Activated CD8-positive, alpha-beta memory T cell treated with anti-CD3 and anti-CD28 coated beads, Interleukin-2, amount 50 U/mL, for 24 hours (primary cell): Measurements from ENCODE around the gene TNFAIP2.
"Not testable (repeated sequence)": the region's sequence is repeated elsewhere in the genome, so short reads cannot be mapped to it uniquely, and the experiment has no call there.

Experiments
- DNase-seq: peaks from one replicate; pipeline ENCODE4 v3.0.0-alpha.2; 2020; ENCODE audit errors: extremely low read depth

The TNFAIP2 gene

GRCh38 chr14:103107455-103107854, 15.8 kb upstream of the TNFAIP2 start:
- DNase-seq, result no peak

- no peak for DNase-seq
These were observed 15.1 kb upstream of the TNFAIP2 start for GRCh38 chr14:103107941-103108748.

GRCh38 chr14:103108749-103109207, 14.5 kb upstream of the TNFAIP2 start:
- no peak for DNase-seq

DNA sequence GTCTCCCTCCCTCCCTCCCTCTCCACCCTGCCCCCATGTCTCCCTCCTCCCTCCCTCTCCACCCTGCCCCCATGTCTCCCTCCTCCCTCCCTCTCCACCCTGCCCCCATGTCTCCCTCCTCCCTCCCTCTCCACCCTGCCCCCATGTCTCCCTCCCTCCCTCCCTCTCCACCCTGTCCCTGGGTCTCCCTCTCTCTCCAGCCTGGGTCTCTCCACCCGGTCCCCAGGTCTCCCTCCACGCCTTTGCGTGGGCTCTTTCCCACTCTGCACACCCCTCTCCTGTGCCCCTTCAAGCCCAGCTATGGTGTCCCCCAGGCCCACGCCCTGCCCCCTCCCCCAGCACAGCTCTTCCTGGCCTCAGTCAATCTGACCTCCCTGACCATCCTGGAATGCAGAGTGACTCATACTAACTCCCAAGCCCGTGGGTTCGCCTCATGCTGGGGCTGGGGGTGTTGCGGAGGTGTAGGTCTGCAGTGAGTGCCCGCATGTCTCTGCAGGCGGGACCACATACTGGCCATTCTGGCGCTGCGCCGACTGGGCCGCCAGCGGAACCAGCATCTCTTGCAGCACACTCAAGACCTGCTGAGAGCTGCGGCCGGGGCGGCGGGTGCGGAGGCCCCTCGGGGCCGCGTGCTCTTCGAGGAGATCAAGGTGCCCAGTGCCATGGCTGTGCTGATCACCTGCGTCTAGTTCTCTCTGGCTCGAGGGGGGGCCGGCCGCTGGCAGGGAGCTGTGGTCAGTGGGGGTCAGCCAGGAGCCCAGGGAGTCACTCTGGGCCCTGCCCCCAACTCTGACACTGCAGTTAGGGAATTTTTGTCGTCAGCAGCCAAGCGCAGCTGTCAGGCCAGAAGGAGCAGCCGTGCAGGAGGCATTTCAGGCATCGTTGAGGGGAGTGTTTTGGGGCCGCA, 13.5 kb upstream of the TNFAIP2 start:
- no peak for DNase-seq

DNA sequence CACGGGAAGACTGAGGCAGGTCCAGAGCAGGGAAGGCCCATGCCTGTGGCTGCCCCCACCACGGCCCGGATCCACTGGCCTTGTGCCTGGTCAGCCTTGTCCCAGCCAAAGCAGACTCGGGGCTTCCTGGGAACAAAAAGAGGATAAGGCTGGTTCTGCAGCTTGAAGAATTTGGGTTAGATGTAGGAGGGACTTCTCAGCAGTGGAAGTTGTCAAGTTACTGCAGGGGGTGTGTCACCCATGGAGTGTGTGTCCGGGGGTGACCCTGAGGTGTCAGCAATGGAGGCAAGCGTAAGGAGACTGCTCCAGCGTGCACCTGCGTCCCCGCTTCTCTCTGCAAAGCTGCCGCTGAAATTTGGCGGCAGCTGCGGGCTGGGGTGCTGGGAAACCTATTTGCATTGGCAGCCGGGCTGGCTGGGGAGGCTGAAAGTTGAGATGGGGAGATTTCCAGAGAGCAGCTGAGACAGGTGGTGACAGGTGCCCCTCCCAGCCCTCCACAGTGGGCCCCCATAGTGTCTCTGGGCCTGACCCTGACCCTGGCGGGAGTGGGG, 12.5 kb upstream of the TNFAIP2 start:
- DNase-seq, result no peak

DNA sequence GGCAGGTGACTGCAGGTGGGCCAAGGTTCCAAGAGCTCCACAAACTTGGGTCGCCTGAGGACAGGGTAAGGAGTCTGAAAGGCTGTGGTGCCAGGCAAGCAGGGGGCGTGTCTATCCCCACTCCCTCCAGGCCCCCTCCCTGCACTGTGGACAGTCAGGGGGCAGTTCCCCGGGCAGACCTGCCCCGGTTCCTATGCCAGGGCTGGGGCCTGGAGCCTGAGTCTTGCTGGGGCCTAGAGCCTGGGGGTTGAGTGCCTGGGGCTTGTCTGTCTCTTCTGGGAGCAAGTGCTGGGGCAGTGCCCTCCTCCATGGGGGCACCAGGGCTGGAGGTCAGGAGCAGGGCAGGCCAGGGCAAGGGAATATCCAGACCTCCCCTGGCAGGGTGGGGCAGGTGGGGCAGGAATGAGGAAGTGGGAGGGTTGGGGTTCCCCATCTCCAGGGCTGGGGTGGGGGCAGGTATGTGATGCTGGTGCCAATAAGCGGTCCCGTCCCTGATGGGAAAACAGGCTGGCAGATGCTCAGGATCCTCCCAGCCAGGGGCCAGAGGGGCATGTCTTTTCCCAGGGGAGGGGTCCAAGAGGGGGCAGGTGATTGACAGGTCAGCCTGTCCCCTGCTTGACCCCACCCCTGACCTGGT, 11.9 kb upstream of the TNFAIP2 start:
- DNase-seq, result no peak

DNA sequence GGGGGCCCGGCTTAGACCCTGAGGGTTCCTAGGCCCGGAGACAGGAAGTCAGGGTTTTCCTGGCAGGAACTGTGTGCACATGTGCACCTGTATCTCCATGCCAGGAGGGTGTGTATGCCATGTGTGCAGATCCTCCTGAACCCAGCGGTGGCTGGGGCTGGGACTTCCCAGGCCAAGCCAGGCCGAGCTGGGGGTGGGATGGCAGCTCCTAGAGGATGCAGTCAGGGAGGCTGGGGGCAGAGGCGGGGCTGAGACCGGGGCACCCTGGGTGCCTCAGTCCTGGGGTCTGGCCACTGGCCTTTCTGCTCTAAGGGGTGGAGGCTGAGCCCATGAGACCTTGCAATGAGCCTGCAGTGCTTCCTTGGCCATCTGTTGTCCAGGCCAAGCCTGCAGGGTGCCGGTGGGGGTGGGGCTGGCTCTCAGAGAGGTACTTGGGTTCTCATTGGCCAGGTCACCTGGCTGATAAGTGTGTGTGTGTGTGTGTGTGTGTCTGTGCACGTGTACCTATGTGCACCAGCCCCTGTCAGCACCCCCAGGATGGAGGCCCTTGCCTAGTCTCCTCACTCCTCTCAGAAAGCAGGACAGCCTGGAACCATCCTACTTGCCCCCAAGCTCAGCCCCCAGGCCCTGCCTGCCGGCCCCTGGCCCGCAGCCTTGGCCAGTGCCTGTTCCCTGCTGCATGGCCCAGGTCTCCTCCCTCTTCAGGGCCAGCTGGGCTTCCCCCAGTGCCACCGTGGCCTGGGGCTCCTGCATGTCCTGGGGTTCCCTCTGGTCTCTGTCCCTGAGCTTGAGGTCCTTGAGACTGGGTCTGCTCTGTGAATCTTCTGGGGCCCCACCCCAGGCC, 10.6 kb upstream of the TNFAIP2 start:
- no peak for DNase-seq

DNA sequence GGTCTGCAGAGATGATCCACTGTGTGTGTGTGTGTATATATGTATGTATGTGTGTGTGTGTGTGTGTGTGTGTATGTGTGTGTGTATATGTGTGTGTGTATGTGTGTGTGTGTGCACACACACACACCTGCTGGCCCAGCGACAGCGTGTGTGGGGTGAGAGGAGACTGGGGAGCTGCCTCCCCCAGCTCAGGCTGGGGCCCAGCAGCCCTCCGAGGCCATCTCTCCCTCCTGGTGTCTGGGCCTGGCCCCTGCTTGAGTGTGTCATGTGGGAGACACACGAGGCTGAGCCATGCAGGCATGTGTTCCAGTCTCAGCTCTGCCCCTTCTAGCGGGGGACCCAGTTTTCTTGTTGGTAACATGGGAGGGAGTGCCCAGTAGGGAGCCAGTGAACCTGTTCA, 10.0 kb upstream of the TNFAIP2 start:
- DNase-seq, result no peak

GRCh38 chr14:103113774-103114173, 9.5 kb upstream of the TNFAIP2 start:
- no peak for DNase-seq

- not testable (repeated sequence) for DNase-seq
These were observed 8.1 kb upstream of the TNFAIP2 start for GRCh38 chr14:103115086-103115679.

- no peak for DNase-seq
These were observed 7.3 kb upstream of the TNFAIP2 start for GRCh38 chr14:103115845-103116572.

DNA sequence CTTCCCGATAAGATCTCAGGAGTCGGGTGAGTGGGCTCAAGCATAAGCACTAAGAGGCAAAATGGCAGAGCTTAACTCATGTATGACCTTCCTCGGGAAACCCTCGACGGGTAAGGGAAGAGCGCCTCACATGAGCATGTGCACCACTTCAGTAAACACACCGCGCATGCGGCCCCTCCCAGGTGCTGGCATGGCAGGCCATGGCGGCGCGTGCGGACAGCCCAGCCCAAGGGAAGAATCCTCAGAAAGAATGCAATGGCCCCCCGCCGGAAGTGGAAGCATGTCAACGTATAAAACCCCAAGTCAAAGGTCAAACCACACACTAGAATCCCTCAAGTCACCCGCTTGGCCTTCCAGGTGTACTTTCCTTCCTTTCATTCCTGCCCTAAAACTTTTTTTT, 6.6 kb upstream of the TNFAIP2 start:
- DNase-seq, result no peak

- not testable (repeated sequence) for DNase-seq
These were observed 5.8 kb upstream of the TNFAIP2 start for GRCh38 chr14:103117499-103117898.

DNA sequence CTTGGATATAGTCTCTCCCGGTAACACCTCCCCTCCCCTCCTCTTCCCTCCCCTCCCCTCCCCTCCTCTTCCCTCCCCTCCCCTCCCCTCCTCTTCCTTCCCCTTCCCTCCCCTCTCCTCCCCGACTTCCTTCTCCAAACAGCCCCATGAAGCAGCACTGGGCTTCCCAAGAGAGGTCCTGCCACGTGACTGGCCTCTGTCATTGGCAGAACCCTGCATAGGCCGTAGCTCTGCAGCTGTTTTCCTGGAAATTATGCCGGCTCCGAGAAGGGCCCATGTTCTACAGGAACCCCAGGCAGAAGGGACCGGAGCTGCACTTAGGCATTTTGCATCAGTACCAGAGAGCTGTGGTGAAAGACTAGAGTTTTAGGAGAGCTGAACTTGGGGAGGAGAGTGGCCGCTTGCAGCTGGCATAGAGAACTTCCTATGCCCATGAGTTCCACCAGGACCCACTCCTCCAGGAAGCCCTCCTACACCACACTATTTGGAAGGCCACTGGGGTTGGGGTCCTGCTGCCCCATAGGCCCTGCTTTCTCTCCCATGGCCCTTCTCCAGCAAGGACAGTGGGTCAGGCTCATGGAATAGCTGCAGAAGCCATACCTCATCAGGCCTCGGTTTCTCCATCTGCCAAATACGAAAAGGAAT, 5.1 kb upstream of the TNFAIP2 start:
- no peak for DNase-seq

DNA sequence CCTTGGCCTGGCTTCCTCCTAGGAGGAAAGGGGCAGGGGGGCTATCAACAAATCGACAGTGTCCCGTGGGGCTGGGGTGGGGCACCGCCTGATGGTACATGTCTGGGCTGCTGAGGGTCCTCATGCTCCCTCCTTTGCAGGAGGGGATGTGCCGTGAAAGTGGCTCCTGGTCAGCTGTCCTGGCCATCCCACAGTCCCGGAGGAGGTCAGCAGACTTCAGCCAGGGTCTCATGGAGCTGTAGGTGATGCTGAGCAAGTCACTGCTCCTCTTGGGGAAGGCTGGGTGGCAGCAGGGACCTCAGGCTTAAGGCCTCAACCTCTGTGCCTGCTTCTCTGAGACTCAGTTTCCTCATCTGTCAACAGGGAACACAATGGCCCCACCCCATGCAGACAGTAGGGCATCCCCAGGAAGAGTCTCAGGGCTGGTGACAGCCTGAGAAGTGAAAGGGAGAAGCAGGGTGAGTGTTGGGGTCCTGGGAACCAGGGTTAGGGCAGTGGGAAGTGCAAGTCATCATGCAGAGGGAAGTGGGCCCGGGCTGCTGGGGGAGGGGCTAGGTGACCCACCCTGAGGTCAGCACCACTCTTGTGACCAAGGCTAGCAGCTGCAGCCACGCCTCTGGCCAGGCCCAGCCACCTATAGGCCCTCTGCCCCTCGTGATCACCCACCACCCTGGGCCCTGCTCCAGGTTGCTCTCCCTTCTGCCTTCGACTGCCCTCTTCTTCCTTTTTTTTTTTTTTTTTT, 4.4 kb upstream of the TNFAIP2 start:
- no peak for DNase-seq

GRCh38 chr14:103119527-103119926, 3.7 kb upstream of the TNFAIP2 start:
- not testable (repeated sequence) for DNase-seq

DNA sequence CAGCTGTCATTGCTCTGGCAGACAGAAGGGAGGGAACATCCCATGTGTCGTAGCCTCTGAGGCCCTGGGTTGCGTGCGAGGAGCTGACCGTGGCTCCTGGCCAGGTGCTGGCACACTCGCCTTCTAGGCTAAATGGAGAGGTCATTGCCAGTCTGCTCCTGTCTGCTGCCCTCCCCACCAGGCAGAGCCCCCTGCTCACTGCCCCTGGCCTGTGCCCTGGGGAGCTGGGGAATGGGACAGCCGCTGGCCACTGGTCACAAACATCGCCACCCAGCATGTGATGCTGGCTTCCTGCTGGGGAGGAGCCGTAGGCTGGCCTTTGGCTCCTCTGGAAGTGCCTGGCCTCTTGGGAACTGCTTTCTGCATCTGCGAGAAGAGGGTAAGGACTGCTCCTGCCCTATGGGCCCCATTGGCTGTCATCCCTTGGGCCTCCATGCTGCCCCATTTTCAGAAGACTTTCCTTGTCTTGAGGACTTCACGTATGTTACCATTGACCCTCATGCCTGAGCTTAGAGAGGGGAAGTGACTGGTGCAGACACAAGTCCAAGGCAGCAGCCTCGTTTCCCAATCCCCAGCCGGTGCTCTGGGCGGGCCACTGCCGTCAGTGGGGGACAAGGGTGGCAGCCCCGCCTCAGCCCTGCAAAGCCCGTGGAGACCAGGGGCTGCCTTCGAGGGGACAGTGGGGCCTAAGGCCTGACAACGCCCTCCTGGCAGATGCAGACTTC, 2.0 kb upstream of the TNFAIP2 start:
- DNase-seq, result no peak
